ENCODE results near the gene BNC2. TPM values are rescaled to one million over a fixed set of nuclear protein-coding genes. Genes with fewer than 3 reads are reported as not detected.
A peak's percentile ranks its signal among the peaks of the same experiment; 100 is the strongest.

BNC2 gene
- total and polyA plus RNA-seq, 7 donors, result 0.23 to 205 (median 117) TPM

DNA sequence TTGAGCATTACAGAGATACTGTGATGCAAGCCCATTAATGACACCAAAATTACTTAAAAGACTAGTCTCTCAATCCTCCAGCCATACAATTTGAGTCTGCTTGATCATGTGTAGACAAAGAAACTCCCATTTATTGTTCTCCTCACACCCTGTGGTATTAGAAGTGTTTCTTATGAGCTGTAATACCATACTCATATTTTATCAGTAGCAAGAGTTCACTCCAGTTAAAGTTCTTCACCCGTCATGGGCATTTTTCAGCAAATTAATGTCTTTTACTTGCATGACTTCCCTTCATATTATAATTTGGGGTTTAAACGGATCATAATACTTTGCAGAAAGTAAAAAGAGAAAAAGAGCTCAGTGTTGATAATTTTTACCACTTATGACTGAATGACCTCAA is 242.9 kb downstream of the BNC2 start:
- H3K27me3 ChIP-seq, result no peaks in the 10 kb centered on the region
- no peaks in the 10 kb centered on the region for H3K36me3 ChIP-seq
- H3K4me3 ChIP-seq, result no peak overlapping the region
- peak overlapping the region in 3 of 4 donors; percentile 66 to 85 (median 68) for H3K27ac ChIP-seq
- no peak for DNase-seq
- peaks cover 0 to 75% (median 54%) of the 10 kb centered on the region in 4 donors for H3K4me1 ChIP-seq
- 74 to 85% methylated on average over 2 of the region's 2 CpGs for WGBS, 2 donors
- no peaks in the 10 kb centered on the region for H3K9me3 ChIP-seq
- intact Hi-C loops (cut with DNase I), result no loop called here
- TF ChIP-seq EP300 (IDR thresholded peaks at IDR 0.05) (no peak), POLR2AphosphoS5 (IDR thresholded peaks at IDR 0.05) (no peak), CTCF (IDR thresholded peaks at IDR 0.05) (no peak), POLR2A (IDR thresholded peaks at IDR 0.05) (no peak)

GRCh38 chr9:16626577-16627130 is 243.8 kb downstream of the BNC2 start:
- H3K4me1 ChIP-seq, result peaks cover 0 to 75% (median 54%) of the 10 kb centered on the region in 4 donors
- H3K9me3 ChIP-seq, result no peaks in the 10 kb centered on the region
- H3K27me3 ChIP-seq, result no peaks in the 10 kb centered on the region
- H3K36me3 ChIP-seq, result no peaks in the 10 kb centered on the region
- 62 to 74% methylated on average over 13 of the region's 13 CpGs for WGBS, 2 donors
- peak overlapping the region in 1 of 4 donors; percentile 3 for H3K4me3 ChIP-seq
- peak; percentile 76 for DNase-seq
- intact Hi-C loops (cut with DNase I), result no loop called here
- H3K27ac ChIP-seq, result peak overlapping the region; percentile 30 to 85 (median 67)
- TF ChIP-seq POLR2AphosphoS5 (IDR thresholded peaks at IDR 0.05), result peak in 1 of 4 donors; percentile 22
- TF ChIP-seq CTCF (IDR thresholded peaks at IDR 0.05), result no peak
- no peak for TF ChIP-seq EP300 (IDR thresholded peaks at IDR 0.05)
- TF ChIP-seq POLR2A (IDR thresholded peaks at IDR 0.05), result no peak

DNA sequence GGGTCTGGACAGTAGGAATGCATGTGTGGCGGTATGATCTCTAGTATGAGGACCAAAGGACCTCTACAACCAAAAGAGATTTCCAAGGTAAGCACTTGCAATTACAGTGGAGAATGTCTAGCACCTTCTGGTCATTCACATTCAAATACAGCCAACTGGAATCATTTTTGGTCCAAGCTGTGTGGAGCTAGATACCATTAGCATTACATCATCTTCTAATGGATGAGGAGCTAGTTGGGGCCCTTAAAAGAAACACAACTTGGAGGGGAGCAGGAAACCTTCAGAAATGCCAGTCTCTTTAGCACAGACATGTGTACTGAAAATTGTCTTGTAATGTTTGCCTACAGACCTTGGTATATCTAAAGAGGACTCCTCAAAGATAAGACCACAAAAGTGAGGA is 244.7 kb downstream of the BNC2 start:
- no peak for DNase-seq
- peaks cover 0 to 83% (median 58%) of the 10 kb centered on the region in 4 donors for H3K4me1 ChIP-seq
- no peaks in the 10 kb centered on the region for H3K9me3 ChIP-seq
- no peak overlapping the region for H3K4me3 ChIP-seq
- WGBS, 2 donors, result 80 to 82% methylated on average over 1 of the region's 1 CpG
- peak overlapping the region in 3 of 4 donors; percentile 66 to 85 (median 68) for H3K27ac ChIP-seq
- no peaks in the 10 kb centered on the region for H3K27me3 ChIP-seq
- no peak for TF ChIP-seq POLR2A (IDR thresholded peaks at IDR 0.05)
- no peak for TF ChIP-seq EP300 (IDR thresholded peaks at IDR 0.05)
- TF ChIP-seq POLR2AphosphoS5 (IDR thresholded peaks at IDR 0.05), result no peak
- TF ChIP-seq CTCF (IDR thresholded peaks at IDR 0.05), result no peak
- H3K36me3 ChIP-seq, result no peaks in the 10 kb centered on the region
- intact Hi-C loops (cut with DNase I), result no loop called here

DNA sequence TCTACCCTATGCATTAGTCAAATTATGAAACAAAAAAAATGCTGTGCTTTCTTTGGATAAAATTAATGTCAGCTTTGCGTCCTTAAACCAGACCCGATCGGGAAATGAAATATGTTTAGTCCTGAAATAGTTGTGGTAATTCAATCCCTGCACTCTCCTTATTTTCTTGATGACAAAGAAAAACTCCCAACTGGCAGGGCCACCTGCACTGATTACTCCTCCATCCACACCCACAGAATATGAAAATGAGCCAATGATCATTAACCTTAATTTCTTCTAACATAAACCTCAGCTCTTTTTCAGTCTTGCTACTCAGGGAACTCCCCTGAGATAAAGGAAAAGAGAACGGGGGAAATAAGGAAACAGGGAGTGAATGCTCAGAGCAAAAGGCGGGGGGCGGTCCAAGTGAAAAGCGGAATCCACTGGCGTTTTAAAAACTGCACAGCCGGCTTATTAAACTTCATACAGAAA is 245.3 kb downstream of the BNC2 start:
- Histone ChIP-seq H3K27me3 (no peaks in the 10 kb centered on the region), H3K4me3 (no peak overlapping the region), H3K36me3 (no peaks in the 10 kb centered on the region), H3K27ac (peak overlapping the region in 3 of 4 donors; percentile 66 to 85 (median 68)), H3K4me1 (peaks cover 0 to 87% (median 64%) of the 10 kb centered on the region in 4 donors), H3K9me3 (no peaks in the 10 kb centered on the region)
- 30 to 72% methylated on average over 9 of the region's 9 CpGs for WGBS, 2 donors
- DNase-seq, result no peak
- intact Hi-C loops (cut with DNase I), result no loop called here
- no peak for TF ChIP-seq POLR2A (IDR thresholded peaks at IDR 0.05)
- TF ChIP-seq POLR2AphosphoS5 (IDR thresholded peaks at IDR 0.05), result no peak
- no peak for TF ChIP-seq EP300 (IDR thresholded peaks at IDR 0.05)
- no peak for TF ChIP-seq CTCF (IDR thresholded peaks at IDR 0.05)

DNA sequence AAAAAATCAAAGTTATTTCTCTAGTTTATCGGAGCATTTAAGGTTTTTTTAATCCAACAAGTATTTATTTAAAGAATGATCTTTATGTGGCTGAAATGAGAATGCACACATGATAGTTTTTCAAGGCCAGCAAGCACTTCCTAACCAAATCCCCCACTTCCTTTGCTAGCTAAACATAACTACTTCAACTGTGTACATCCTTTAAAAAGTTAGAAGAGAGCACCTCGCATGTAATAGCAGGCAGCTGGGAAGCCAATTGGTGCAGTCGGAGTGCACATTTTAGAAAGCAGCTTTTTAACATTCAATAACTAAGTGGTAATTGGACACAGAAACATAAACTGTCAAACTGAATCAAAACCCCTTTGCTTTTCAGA is 245.7 kb downstream of the BNC2 start:
- no peaks in the 10 kb centered on the region for H3K27me3 ChIP-seq
- H3K4me1 ChIP-seq, result peaks cover 0 to 87% (median 67%) of the 10 kb centered on the region in 4 donors
- no peak overlapping the region for H3K4me3 ChIP-seq
- H3K9me3 ChIP-seq, result no peaks in the 10 kb centered on the region
- no peaks in the 10 kb centered on the region for H3K36me3 ChIP-seq
- intact Hi-C loops (cut with DNase I), result no loop called here
- 57 to 64% methylated on average over 3 of the region's 3 CpGs for WGBS, 2 donors
- H3K27ac ChIP-seq, result peak overlapping the region in 2 of 4 donors; percentile 68 to 85
- TF ChIP-seq EP300 (IDR thresholded peaks at IDR 0.05) (no peak), CTCF (IDR thresholded peaks at IDR 0.05) (no peak), POLR2AphosphoS5 (IDR thresholded peaks at IDR 0.05) (no peak), POLR2A (IDR thresholded peaks at IDR 0.05) (no peak)
- no peak for DNase-seq
